WERI-Rb-1 (cell line): ENCODE data around the gene ARHGAP35.

Experiments
- DNase-seq: peaks from one replicate; pipeline ENCODE4 v3.0.0-alpha.2; 2020
- H3K27ac ChIP-seq: fragments of 250-450 bp; sonication (Bioruptor Pico); 2 replicates; pipeline ENCODE4 v1.5.1; 2020; ENCODE audit warnings: mild to moderate bottlenecking, moderate library complexity
- H3K27me3 ChIP-seq: fragments of 250-450 bp; sonication (Bioruptor Pico); 2 replicates; pipeline ENCODE4 v1.5.1; 2021; ENCODE audit warnings: mild to moderate bottlenecking, low read depth, moderate library complexity; ENCODE audit not compliant: insufficient read depth, severe bottlenecking
- H3K36me3 ChIP-seq: fragments of 250-450 bp; sonication (Bioruptor Pico); 2 replicates; pipeline ENCODE4 v1.5.1; 2020; ENCODE audit warnings: mild to moderate bottlenecking, moderate library complexity
- H3K4me3 ChIP-seq: 2 replicates; pipeline ENCODE4 v1.5.1; 2011; ENCODE audit warnings: low read depth, mild to moderate bottlenecking, control low read depth, low read length
- H3K9me3 ChIP-seq: fragments of 250-450 bp; sonication (Bioruptor Pico); 2 replicates; pipeline ENCODE4 v1.5.1; 2021; ENCODE audit warnings: mild to moderate bottlenecking, moderate library complexity; ENCODE audit not compliant: severe bottlenecking
- CTCF ChIP-seq: IDR thresholded peaks from 2 replicates; pipeline ENCODE4 v1.5.1; 2011; ENCODE audit warnings: low read depth, mild to moderate bottlenecking, control low read depth, inconsistent platforms, low read length

Gene ARHGAP35

GRCh38 chr19:46841458-46842083 lies 19.2 kb upstream of the ARHGAP35 start:
- Histone ChIP-seq H3K4me3 (no peak overlapping the region), H3K27me3 (no peaks in the 10 kb centered on the region), H3K27ac (no peak overlapping the region), H3K36me3 (peaks cover 40% of the 10 kb centered on the region), H3K9me3 (no peaks in the 10 kb centered on the region)
- DNase-seq, result no peak
- TF ChIP-seq CTCF, result no peak

- no peak for TF ChIP-seq CTCF
- H3K36me3 ChIP-seq, result peaks cover 39% of the 10 kb centered on the region
- no peak overlapping the region for H3K4me3 ChIP-seq
- no peak for DNase-seq
- no peaks in the 10 kb centered on the region for H3K9me3 ChIP-seq
- no peaks in the 10 kb centered on the region for H3K27me3 ChIP-seq
- H3K27ac ChIP-seq, result no peak overlapping the region
These were observed 18.0 kb upstream of the ARHGAP35 start for GRCh38 chr19:46842791-46843190.

GRCh38 chr19:46844067-46844489 lies 16.7 kb upstream of the ARHGAP35 start:
- Histone ChIP-seq H3K27ac (no peak overlapping the region), H3K4me3 (no peak overlapping the region), H3K9me3 (no peaks in the 10 kb centered on the region), H3K27me3 (no peaks in the 10 kb centered on the region), H3K36me3 (peaks cover 31% of the 10 kb centered on the region)
- no peak for TF ChIP-seq CTCF
- DNase-seq, result no peak

GRCh38 chr19:46845959-46846459 lies 14.8 kb upstream of the ARHGAP35 start:
- H3K4me3 ChIP-seq, result no peak overlapping the region
- DNase-seq, result no peak
- no peaks in the 10 kb centered on the region for H3K27me3 ChIP-seq
- H3K27ac ChIP-seq, result no peak overlapping the region
- peaks cover 24% of the 10 kb centered on the region for H3K36me3 ChIP-seq
- no peak for TF ChIP-seq CTCF
- H3K9me3 ChIP-seq, result no peaks in the 10 kb centered on the region

GRCh38 chr19:46847528-46847927 lies 13.3 kb upstream of the ARHGAP35 start:
- TF ChIP-seq CTCF, result no peak
- no peak for DNase-seq
- H3K9me3 ChIP-seq, result no peaks in the 10 kb centered on the region
- H3K36me3 ChIP-seq, result peaks cover 24% of the 10 kb centered on the region
- H3K27ac ChIP-seq, result no peak overlapping the region
- H3K27me3 ChIP-seq, result no peaks in the 10 kb centered on the region
- H3K4me3 ChIP-seq, result no peak overlapping the region

GRCh38 chr19:46848389-46848788 lies 12.4 kb upstream of the ARHGAP35 start:
- Histone ChIP-seq H3K27me3 (no peaks in the 10 kb centered on the region), H3K9me3 (no peaks in the 10 kb centered on the region), H3K4me3 (no peak overlapping the region), H3K27ac (no peak overlapping the region), H3K36me3 (peaks cover 17% of the 10 kb centered on the region)
- no peak for TF ChIP-seq CTCF
- no peak for DNase-seq
